GM12878 (cell line): Measurements from ENCODE around the gene CDH18. TPM values are rescaled to one million over a fixed set of nuclear protein-coding genes. Genes with fewer than 3 reads are reported as not detected.

ENCODE experiments used
- ATAC-seq: fragments of 200-7000 bp; cut with Tn5 transposase; 3 replicates; pipeline ENCODE4 v1.9.1; 2020; ENCODE audit warnings: mild to moderate bottlenecking, moderate library complexity
- BruUV-seq: library from RNA; stranded (reverse); fragments of 400-500 nt; replicated peaks from 2 replicates; lab custom pipeline; 2021; lab: Mats Ljungman, UMichigan
- CTCF ChIA-PET: fragments of 300-600 bp; sonication (Branson Sonifier 250); formaldehyde crosslinking; extraction: SDS; loops from one replicate; lab custom pipeline; 2021; ENCODE audit warnings: inconsistent platforms; lab: Yijun Ruan, JAX
- POLR2A ChIA-PET: fragments of 350-600 bp; formaldehyde crosslinking; extraction: SDS; loops from one replicate; lab custom pipeline; 2021; ENCODE audit warnings: inconsistent platforms; lab: Charles Lee
- RAD21 ChIA-PET: fragments of 300-600 bp; sonication (Branson Sonifier 250); formaldehyde crosslinking; loops from one replicate; lab custom pipeline; 2023; ENCODE audit warnings: antibody characterized with exemption; ENCODE audit not compliant: unreplicated experiment; lab: Charles Lee
- SMC1A ChIA-PET: fragments of 300-600 bp; sonication (Branson Sonifier 250); formaldehyde crosslinking; loops from one replicate; lab custom pipeline; 2023; ENCODE audit not compliant: unreplicated experiment, uncharacterized antibody; lab: Charles Lee
- DNase-seq: peaks from one replicate; pipeline ENCODE4 v3.0.0-alpha.2; 2011; ENCODE audit warnings: low read depth, low spot score
- FAIRE-seq: peaks from 3 replicates; lab custom pipeline; 2011; peaks lifted over from hg19 to GRCh38; lab: Jason Lieb, UNC
- H2AFZ ChIP-seq: 2 replicates; pipeline ENCODE4 v1.6.0; 2011; ENCODE audit warnings: low read depth, low read length, control low read depth; ENCODE audit not compliant: control insufficient read depth
- H3K27ac ChIP-seq: 2 replicates; pipeline ENCODE4 v1.5.1; 2011; ENCODE audit warnings: control low read depth; ENCODE audit not compliant: control insufficient read depth, insufficient read depth
- H3K27me3 ChIP-seq, 2 experiments: replicated peaks in 1 of 2; 2 replicates each; pipeline versions ENCODE4 v1.6.0 to v1.6.1; 2011; ENCODE audit warnings: low read length in 1 of 2; ENCODE audit not compliant: control insufficient read depth in 2 of 2, insufficient read depth in 2 of 2
- H3K36me3 ChIP-seq, 2 experiments: 2 replicates each; pipeline ENCODE4 v1.5.1; 2011; ENCODE audit warnings: low read length in 1 of 2; ENCODE audit not compliant: control insufficient read depth in 2 of 2, insufficient read depth in 2 of 2
- H3K4me1 ChIP-seq: 2 replicates; pipeline ENCODE4 v1.6.1; 2011; ENCODE audit warnings: mild to moderate bottlenecking, low read length, moderate library complexity, mixed read lengths; ENCODE audit not compliant: control insufficient read depth, insufficient read depth
- H3K4me2 ChIP-seq: 2 replicates; pipeline ENCODE4 v1.6.0; 2011; ENCODE audit warnings: control low read depth; ENCODE audit not compliant: control insufficient read depth, insufficient read depth
- H3K4me3 ChIP-seq: fragments of 200-600 bp; sonication (generic); 2 replicates; pipeline ENCODE4 v1.5.1; 2016
- H3K79me2 ChIP-seq: 2 replicates; pipeline ENCODE4 v1.6.0; 2011; ENCODE audit warnings: low read length; ENCODE audit not compliant: control insufficient read depth, insufficient read depth
- H3K9ac ChIP-seq: 2 replicates; pipeline ENCODE4 v1.8.0; 2011; ENCODE audit warnings: low read length, control low read depth, mixed read lengths; ENCODE audit not compliant: control insufficient read depth, insufficient read depth
- H3K9me3 ChIP-seq: replicated peaks from 3 replicates; pipeline ENCODE4 v1.5.1; 2011; ENCODE audit warnings: mild to moderate bottlenecking, low read length; ENCODE audit not compliant: control insufficient read depth, insufficient read depth
- H4K20me1 ChIP-seq: 2 replicates; pipeline ENCODE4 v1.6.0; 2011; ENCODE audit not compliant: control insufficient read depth, insufficient read depth
- JUNB ChIP-seq: IDR thresholded peaks from 2 replicates; pipeline ENCODE4 v1.6.1; 2016; ENCODE audit warnings: antibody characterized with exemption, mild to moderate bottlenecking
- KLF5 ChIP-seq: fragments of 450-650 bp; IDR thresholded peaks from 2 replicates; pipeline ENCODE4 v1.6.1; 2014; ENCODE audit warnings: mild to moderate bottlenecking; ENCODE audit not compliant: partially characterized antibody
- PAX8 ChIP-seq: fragments of 450-650 bp; IDR thresholded peaks from 2 replicates; pipeline ENCODE4 v1.6.1; 2017; ENCODE audit warnings: mild to moderate bottlenecking, moderate library complexity
- POU2F2 ChIP-seq: IDR thresholded peaks from 3 replicates; pipeline ENCODE4 v1.6.1; 2011; ENCODE audit warnings: low read depth, mild to moderate bottlenecking, low read length, borderline replicate concordance
- STAT1 ChIP-seq: fragments of 450-650 bp; conservative IDR thresholded peaks from 2 replicates; pipeline ENCODE4 v1.6.1; 2014; ENCODE audit warnings: antibody characterized with exemption, mild to moderate bottlenecking
- STAT3 ChIP-seq: IDR thresholded peaks from 2 replicates; pipeline ENCODE4 v1.6.1; 2011; ENCODE audit warnings: low read depth, low read length, improper control_type of control experiment
- WGBS: methylation state at CpG from one replicate; pipeline ENCODE4 v1.1.6; 2016; ENCODE audit warnings: low lambda C conversion rate; ENCODE audit not compliant: insufficient replicate concordance, insufficient coverage; ENCODE audit errors: missing lambda C conversion rate; 5-methylcytosine and 5-hydroxymethylcytosine counted together
- in situ Hi-C: fragments of 300-500 bp; cut with MboI; formaldehyde crosslinking; loops from 9 replicates; pipeline ENCODE4 v1.14.3; 2018; ENCODE audit warnings: mixed read lengths
- intact Hi-C: fragments of 100-400 bp; cut with micrococcal nuclease; formaldehyde crosslinking; loops from one replicate; pipeline ENCODE4 v1.14.2; 2022; ENCODE audit not compliant: unreplicated experiment
- polyA plus RNA-seq, 11 experiments: library from polyadenylated mRNA; depleted of rRNA in 4 of 11; unstranded in 6 of 11; stranded (reverse) in 5 of 11; fragments of >200 nt; fragmentation: Nextera tagmentation in 4 of 11; fragmentation: Illumina TruSeq in 1 of 11; extraction: Ambion mirVana in 4 of 11; extraction: Trizol in 1 of 11; gene quantifications; 1 replicate in 1 of 11; 2 replicates in 10 of 11; pipeline versions ENCODE4 v1.2.1 to v1.2.3, GENCODE V29; 2011 to 2016; ENCODE audit warnings: inconsistent platforms in 2 of 11, missing spikeins in 2 of 11, low read depth in 1 of 11
- total RNA-seq, 4 experiments: library from RNA; depleted of rRNA in 3 of 4; stranded (reverse); fragments of >200 nt in 3 of 4; fragmentation: Illumina TruSeq in 1 of 4; extraction: Trizol in 1 of 4; gene quantifications; 2 replicates each; pipeline versions ENCODE4 v1.2.1 to v1.2.3, GENCODE V29; 2013 to 2021

Gene CDH18
- total and polyA plus RNA-seq, 10 of the 15 experiments (the other 5 are each of a cell fraction or from before 2014, with no cell fraction given) = 0.41 TPM; not detected in 9

DNA sequence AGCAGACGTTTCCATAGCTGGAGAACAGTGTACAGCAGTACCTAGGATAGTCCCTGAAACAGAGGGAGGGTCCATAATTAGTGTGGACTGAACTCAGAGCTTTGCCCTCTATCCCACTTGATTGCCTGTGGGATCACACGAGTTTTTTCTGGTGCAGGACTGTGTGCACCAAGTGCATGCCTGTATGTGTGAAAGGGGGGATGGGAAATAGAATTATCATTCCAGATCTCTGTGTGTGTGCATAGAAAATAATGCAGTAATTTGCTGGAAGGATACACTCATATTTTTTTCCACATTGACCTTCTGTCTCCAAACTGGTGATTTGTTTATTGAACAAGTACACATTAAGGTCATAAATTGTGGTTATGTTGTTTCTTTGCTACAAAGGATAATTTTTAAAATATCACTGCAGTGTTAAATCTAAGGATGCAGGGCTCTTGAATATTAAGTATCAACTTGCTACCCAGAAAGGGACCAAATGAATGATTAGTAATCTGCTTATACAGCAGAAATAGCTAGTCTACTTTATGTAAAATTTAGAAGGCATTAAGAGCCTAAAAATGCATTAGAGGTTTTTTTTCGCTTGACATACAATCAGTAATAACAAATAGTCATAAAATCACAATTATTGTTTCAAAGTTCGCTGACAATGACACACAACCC is 292.9 kb downstream of the CDH18 start:
- no peaks in the 10 kb centered on the region for H3K4me1 ChIP-seq
- H3K4me2 ChIP-seq = no peak overlapping the region
- FAIRE-seq = no peak
- ATAC-seq = no peak
- DNase-seq = no peak
- TF ChIP-seq POU2F2 = no peak
- TF ChIP-seq, all 136 proteins: peak for 0
- in situ Hi-C loops (no loop called here), intact Hi-C loops (no loop called here)
- ChIA-PET SMC1A (no interaction called here), POLR2A (no interaction called here), RAD21 (no interaction called here), CTCF (no interaction called here)
- Histone ChIP-seq H3K9me3 (no peaks in the 10 kb centered on the region), H3K27me3 (no peaks in the 10 kb centered on the region), H4K20me1 (no peaks in the 10 kb centered on the region), H3K27ac (no peak overlapping the region), H3K4me3 (no peak overlapping the region), H2AFZ (no peak overlapping the region), H3K9ac (no peak overlapping the region), H3K36me3 (no peaks in the 10 kb centered on the region), H3K79me2 (no peaks in the 10 kb centered on the region)
- WGBS = 0% methylated on average over 4 of the region's 4 CpGs
- no TSS peak for BruUV-seq

DNA sequence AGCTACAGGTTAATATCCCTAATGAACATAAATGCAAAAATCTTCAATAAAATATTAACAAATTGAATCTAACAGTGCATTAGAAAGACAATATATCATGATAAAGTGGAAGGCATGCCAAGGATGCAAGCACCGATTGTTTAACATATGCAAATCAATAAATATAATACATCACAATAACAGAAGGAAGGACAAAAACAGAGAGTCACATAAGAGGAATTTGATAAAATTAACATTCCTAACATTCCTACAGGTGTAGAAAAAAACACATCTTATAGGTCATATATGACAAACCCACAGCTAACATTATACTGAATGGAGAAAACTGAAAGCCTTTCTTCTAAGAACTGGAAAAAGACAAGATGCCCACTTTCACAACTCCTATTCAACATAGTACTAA is 297.0 kb downstream of the CDH18 start:
- POLR2A ChIA-PET = no interaction called here

More for the DNA sequence above, 297.0 kb downstream of the CDH18 start:
- no peak overlapping the region for H3K27ac ChIP-seq
- ChIA-PET SMC1A (no interaction called here), CTCF (no interaction called here), RAD21 (no interaction called here)
- in situ Hi-C loops = no loop called here
- FAIRE-seq (no peak), DNase-seq (no peak), ATAC-seq (no peak)
- H3K4me1 ChIP-seq = no peaks in the 10 kb centered on the region
- BruUV-seq = no TSS peak
- TF ChIP-seq PAX8 = no peak
- TF ChIP-seq STAT3 = no peak
- no peak for TF ChIP-seq KLF5
- TF ChIP-seq JUNB = no peak
- no peak for TF ChIP-seq STAT1
- H3K4me3 ChIP-seq = no peak overlapping the region
- H3K9ac ChIP-seq = no peak overlapping the region
- H3K36me3 ChIP-seq = no peaks in the 10 kb centered on the region
- no peaks in the 10 kb centered on the region for H3K79me2 ChIP-seq
- no peaks in the 10 kb centered on the region for H3K9me3 ChIP-seq
- 79% methylated on average over 1 of the region's 1 CpG for WGBS
- H4K20me1 ChIP-seq = no peaks in the 10 kb centered on the region
- no peak overlapping the region for H3K4me2 ChIP-seq
- H2AFZ ChIP-seq = no peak overlapping the region
- intact Hi-C loops = no loop called here
- H3K27me3 ChIP-seq = no peaks in the 10 kb centered on the region
